Esophagus muscularis mucosa (tissue), 3 donors: ENCODE data around the gene EFR3B.

Source experiments
- CTCF ChIP-seq, 3 experiments: fragments of 200-600 bp in 2 of 3; fragments of 450-650 bp in 1 of 3; sonication (generic) in 2 of 3; IDR thresholded peaks; one replicate each; pipeline ENCODE4 v1.5.1; 2017 to 2019; ENCODE audit warnings: antibody characterized with exemption in 3 of 3, mild to moderate bottlenecking in 2 of 3, moderate library complexity in 1 of 3
- EP300 ChIP-seq: sonication (generic); formaldehyde crosslinking; IDR thresholded peaks from one replicate; pipeline ENCODE4 v1.6.1; 2017; ENCODE audit warnings: antibody characterized with exemption

- TF ChIP-seq EP300 (no peak), CTCF (IDR thresholded peaks at IDR 0.05) (no peak)
Measured at GRCh38 chr2:25098056-25098455, 56.2 kb downstream of the EFR3B start.
